ENCODE data around the gene GPR108. TPM values are rescaled to one million over a fixed set of nuclear protein-coding genes. Genes with fewer than 3 reads are reported as not detected.

The GPR108 gene
- total RNA-seq, 2 donors from 2014 or later = 61.4 to 67.2 TPM

- no peaks in the 10 kb centered on the region for H3K9me3 Mint-ChIP-seq
- Histone ChIP-seq H3K4me1 (ENCODE audit: control insufficient read depth, insufficient read depth, low read length) (no peaks in the 10 kb centered on the region), H3K4me3 (ENCODE audit: low read length) (no peak overlapping the region), H3K27ac (ENCODE audit: low read depth, low read length) (no peak overlapping the region), H3K27me3 (ENCODE audit: control insufficient read depth, insufficient read depth, low read length, poor library complexity, severe bottlenecking) (no peaks in the 10 kb centered on the region), H3K36me3 (ENCODE audit: control insufficient read depth, insufficient read depth, low read length) (no peaks in the 10 kb centered on the region), H3K9me3 (ENCODE audit: control insufficient read depth, low read length) (no peaks in the 10 kb centered on the region), H3K9ac (ENCODE audit: extremely low read depth, low read length, poor library complexity, severe bottlenecking) (no peak overlapping the region)
- no peak overlapping the region for H3K27ac Mint-ChIP-seq
- no peaks in the 10 kb centered on the region for H3K36me3 Mint-ChIP-seq (ENCODE audit: low read depth)
- H3K27me3 Mint-ChIP-seq (ENCODE audit: insufficient read depth) = peaks cover 4% of the 10 kb centered on the region
- H3K4me1 Mint-ChIP-seq = no peaks in the 10 kb centered on the region
- 69 to 75% methylated on average over 6 to 10 of the region's 11 CpGs for WGBS, 2 experiments (ENCODE audit: insufficient coverage in 1 of 2, insufficient read length in 1 of 2)
- no peak for DNase-seq
- no peak overlapping the region for H3K4me3 Mint-ChIP-seq
- TF ChIP-seq, protein P1, sequence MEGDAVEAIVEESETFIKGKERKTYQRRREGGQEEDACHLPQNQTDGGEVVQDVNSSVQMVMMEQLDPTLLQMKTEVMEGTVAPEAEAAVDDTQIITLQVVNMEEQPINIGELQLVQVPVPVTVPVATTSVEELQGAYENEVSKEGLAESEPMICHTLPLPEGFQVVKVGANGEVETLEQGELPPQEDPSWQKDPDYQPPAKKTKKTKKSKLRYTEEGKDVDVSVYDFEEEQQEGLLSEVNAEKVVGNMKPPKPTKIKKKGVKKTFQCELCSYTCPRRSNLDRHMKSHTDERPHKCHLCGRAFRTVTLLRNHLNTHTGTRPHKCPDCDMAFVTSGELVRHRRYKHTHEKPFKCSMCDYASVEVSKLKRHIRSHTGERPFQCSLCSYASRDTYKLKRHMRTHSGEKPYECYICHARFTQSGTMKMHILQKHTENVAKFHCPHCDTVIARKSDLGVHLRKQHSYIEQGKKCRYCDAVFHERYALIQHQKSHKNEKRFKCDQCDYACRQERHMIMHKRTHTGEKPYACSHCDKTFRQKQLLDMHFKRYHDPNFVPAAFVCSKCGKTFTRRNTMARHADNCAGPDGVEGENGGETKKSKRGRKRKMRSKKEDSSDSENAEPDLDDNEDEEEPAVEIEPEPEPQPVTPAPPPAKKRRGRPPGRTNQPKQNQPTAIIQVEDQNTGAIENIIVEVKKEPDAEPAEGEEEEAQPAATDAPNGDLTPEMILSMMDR (conservative IDR thresholded peaks at IDR 0.05) = no peak
Measured at GRCh38 chr19:6774821-6775707, 37.7 kb upstream of the GPR108 start.

- H3K27ac ChIP-seq (ENCODE audit: low read depth, low read length) = no peak overlapping the region
- H3K36me3 Mint-ChIP-seq (ENCODE audit: low read depth) = no peaks in the 10 kb centered on the region
- peaks cover 4% of the 10 kb centered on the region for H3K27me3 Mint-ChIP-seq (ENCODE audit: insufficient read depth)
- no peak overlapping the region for H3K4me3 ChIP-seq (ENCODE audit: low read length)
- H3K36me3 ChIP-seq (ENCODE audit: control insufficient read depth, insufficient read depth, low read length) = no peaks in the 10 kb centered on the region
- H3K4me1 ChIP-seq (ENCODE audit: control insufficient read depth, insufficient read depth, low read length) = no peaks in the 10 kb centered on the region
- WGBS, 2 experiments (ENCODE audit: insufficient coverage in 1 of 2, insufficient read length in 1 of 2) = 75 to 92% methylated on average over 6 to 7 of the region's 8 CpGs
- no peaks in the 10 kb centered on the region for H3K27me3 ChIP-seq (ENCODE audit: control insufficient read depth, insufficient read depth, low read length, poor library complexity, severe bottlenecking)
- H3K9ac ChIP-seq (ENCODE audit: extremely low read depth, low read length, poor library complexity, severe bottlenecking) = no peak overlapping the region
- H3K9me3 ChIP-seq (ENCODE audit: control insufficient read depth, low read length) = no peaks in the 10 kb centered on the region
- TF ChIP-seq, protein P1 (conservative IDR thresholded peaks at IDR 0.05) = no peak
- no peaks in the 10 kb centered on the region for H3K9me3 Mint-ChIP-seq
- no peak overlapping the region for H3K27ac Mint-ChIP-seq
- DNase-seq = peak; percentile 60
- H3K4me3 Mint-ChIP-seq = no peak overlapping the region
- H3K4me1 Mint-ChIP-seq = no peaks in the 10 kb centered on the region
Measured at GRCh38 chr19:6773323-6773931, 36.0 kb upstream of the GPR108 start.

DNA sequence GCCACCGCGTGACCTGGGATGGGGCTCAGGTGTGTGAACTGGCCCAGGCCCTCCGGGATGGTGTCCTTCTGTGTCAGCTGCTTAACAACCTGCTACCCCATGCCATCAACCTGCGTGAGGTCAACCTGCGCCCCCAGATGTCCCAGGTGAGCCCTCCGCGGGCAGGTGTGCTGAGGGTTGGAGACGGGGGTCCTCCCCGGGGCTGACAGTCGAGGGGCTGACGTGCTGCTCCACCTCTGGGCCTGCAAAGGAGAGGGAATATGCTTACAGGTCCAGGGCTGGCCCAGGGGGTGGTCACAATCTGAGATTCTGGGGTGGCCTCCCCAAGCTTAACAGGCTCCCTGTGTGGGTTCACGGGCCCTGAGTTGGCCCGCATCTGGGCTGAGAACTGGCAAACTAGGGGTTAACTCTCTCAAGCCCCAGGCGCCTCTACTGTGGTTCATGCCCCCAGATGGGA, 35.5 kb upstream of the GPR108 start:
- Histone ChIP-seq H3K27me3 (ENCODE audit: control insufficient read depth, insufficient read depth, low read length, poor library complexity, severe bottlenecking) (no peaks in the 10 kb centered on the region), H3K9me3 (ENCODE audit: control insufficient read depth, low read length) (no peaks in the 10 kb centered on the region), H3K9ac (ENCODE audit: extremely low read depth, low read length, poor library complexity, severe bottlenecking) (no peak overlapping the region), H3K27ac (ENCODE audit: low read depth, low read length) (no peak overlapping the region), H3K36me3 (ENCODE audit: control insufficient read depth, insufficient read depth, low read length) (no peaks in the 10 kb centered on the region), H3K4me3 (ENCODE audit: low read length) (no peak overlapping the region), H3K4me1 (ENCODE audit: control insufficient read depth, insufficient read depth, low read length) (no peaks in the 10 kb centered on the region)
- TF ChIP-seq, protein P1 (conservative IDR thresholded peaks at IDR 0.05) = no peak
- no peak for DNase-seq
- Mint-ChIP-seq H3K4me1 (no peaks in the 10 kb centered on the region), H3K36me3 (ENCODE audit: low read depth) (no peaks in the 10 kb centered on the region), H3K9me3 (no peaks in the 10 kb centered on the region), H3K4me3 (no peak overlapping the region), H3K27me3 (ENCODE audit: insufficient read depth) (peaks cover 4% of the 10 kb centered on the region), H3K27ac (no peak overlapping the region)
- 91 to 92% methylated on average over 10 to 14 of the region's 14 CpGs for WGBS, 2 experiments (ENCODE audit: insufficient coverage in 1 of 2, insufficient read length in 1 of 2)
